Common myeloid progenitor, CD34-positive (primary cell): Measurements from ENCODE around the gene FBXW9.
"Not testable (repeated sequence)": the region's sequence is repeated elsewhere in the genome, so short reads cannot be mapped to it uniquely, and the experiment has no call there.

Source experiments
- CTCF ChIA-PET: fragments of 350-600 bp; sonication (Branson Sonifier 250); formaldehyde crosslinking; loops from one replicate; lab custom pipeline; 2021; ENCODE audit warnings: antibody characterized with exemption; lab: Charles Lee
- POLR2A ChIA-PET: fragments of 350-600 bp; sonication (Branson Sonifier 250); formaldehyde crosslinking; loops from one replicate; lab custom pipeline; 2021; ENCODE audit warnings: antibody characterized with exemption; lab: Charles Lee
- DNase-seq, 3 donors: peaks; one replicate each; pipeline versions ENCODE4 v3.0.0 to v3.0.0-alpha.2; 2013
- H3K27ac ChIP-seq, 2 experiments: 1 replicate in 1 of 2; 2 replicates in 1 of 2; pipeline ENCODE4 v1.7.0; 2013; ENCODE audit warnings: inconsistent platforms in 2 of 2, low read length in 2 of 2, mild to moderate bottlenecking in 2 of 2, low read depth in 1 of 2, moderate library complexity in 1 of 2; ENCODE audit not compliant: severe bottlenecking in 2 of 2, insufficient read depth in 1 of 2, poor library complexity in 1 of 2
- H3K27me3 ChIP-seq, 5 experiments: replicated peaks in 2 of 5; 1 replicate in 3 of 5; 2 replicates in 2 of 5; pipeline versions ENCODE4 v1.6.1 to v1.7.0; 2013; ENCODE audit warnings: low read length in 4 of 5, mild to moderate bottlenecking in 2 of 5, moderate library complexity in 2 of 5, inconsistent platforms in 1 of 5; ENCODE audit not compliant: insufficient read depth in 5 of 5, control insufficient read depth in 4 of 5
- H3K36me3 ChIP-seq, 4 experiments: 1 replicate in 2 of 4; 2 replicates in 2 of 4; pipeline versions ENCODE4 v1.6.1 to v1.7.0; 2013; ENCODE audit warnings: low read length in 3 of 4, control low read depth in 1 of 4, mild to moderate bottlenecking in 1 of 4; ENCODE audit not compliant: control insufficient read depth in 4 of 4, insufficient read depth in 4 of 4
- H3K4me1 ChIP-seq, 4 experiments: 1 replicate in 3 of 4; 2 replicates in 1 of 4; pipeline versions ENCODE4 v1.6.1 to v1.7.1; 2013; ENCODE audit warnings: low read length in 3 of 4, mild to moderate bottlenecking in 3 of 4, control low read depth in 1 of 4, inconsistent platforms in 1 of 4, moderate library complexity in 1 of 4; ENCODE audit not compliant: control insufficient read depth in 4 of 4, insufficient read depth in 4 of 4; ENCODE audit errors: control extremely low read depth in 1 of 4
- H3K4me3 ChIP-seq, 7 experiments: 1 replicate in 4 of 7; 2 replicates in 3 of 7; pipeline versions ENCODE4 v1.5.1 to v1.7.0; 2013; ENCODE audit warnings: mild to moderate bottlenecking in 7 of 7, low read length in 6 of 7, moderate library complexity in 6 of 7, inconsistent platforms in 2 of 7, low read depth in 2 of 7, control low read depth in 1 of 7; ENCODE audit not compliant: insufficient read depth in 4 of 7, control insufficient read depth in 1 of 7; ENCODE audit errors: extremely low read depth in 1 of 7
- H3K9me3 ChIP-seq, 5 experiments: 1 replicate in 4 of 5; 2 replicates in 1 of 5; pipeline versions ENCODE4 v1.6.1 to v1.7.1; 2013; ENCODE audit warnings: low read length in 4 of 5, mild to moderate bottlenecking in 2 of 5, inconsistent platforms in 1 of 5, low read depth in 1 of 5, moderate library complexity in 1 of 5; ENCODE audit not compliant: control insufficient read depth in 4 of 5, insufficient read depth in 2 of 5; ENCODE audit errors: control extremely low read depth in 1 of 5
- WGBS: methylation state at CpG from one replicate; pipeline ENCODE4 v1.1.5; 2013; ENCODE audit not compliant: insufficient coverage; 5-methylcytosine and 5-hydroxymethylcytosine counted together

FBXW9 gene

GRCh38 chr19:12705654-12706331 lies 9.4 kb upstream of the FBXW9 start:
- Histone ChIP-seq H3K36me3 (peaks cover 20 to 87% (median 72%) of the 10 kb centered on the region in 4 experiments), H3K4me3 (no peak overlapping the region), H3K4me1 (no peaks in the 10 kb centered on the region), H3K9me3 (no peaks in the 10 kb centered on the region), H3K27me3 (no peaks in the 10 kb centered on the region), H3K27ac (no peak overlapping the region)
- 99% methylated on average over 24 of the region's 29 CpGs for WGBS
- ChIA-PET CTCF (interaction anchor here (1.4 to 3.2 kb wide), 2 partner anchors 11 to 60 kb away, joined by 5 to 13 read pairs; no protein-coding TSS in a partner anchor), POLR2A (no interaction called here)
- DNase-seq, result no peak

- no peak for DNase-seq
- H3K9me3 ChIP-seq, result no peaks in the 10 kb centered on the region
- peaks cover 18 to 87% (median 70%) of the 10 kb centered on the region in 4 experiments for H3K36me3 ChIP-seq
- CTCF ChIA-PET, result no interaction called here
- H3K4me3 ChIP-seq, result no peak overlapping the region
- H3K4me1 ChIP-seq, result no peaks in the 10 kb centered on the region
- WGBS, result 99% methylated on average over 11 of the region's 13 CpGs
- POLR2A ChIA-PET, result no interaction called here
- H3K27me3 ChIP-seq, result no peaks in the 10 kb centered on the region
- no peak overlapping the region for H3K27ac ChIP-seq
These were observed 8.7 kb upstream of the FBXW9 start for GRCh38 chr19:12705169-12705568.

GRCh38 chr19:12703046-12703445 lies 6.6 kb upstream of the FBXW9 start:
- Histone ChIP-seq H3K4me3 (no peak overlapping the region), H3K27ac (peak overlapping the region in 1 of 2 experiments; percentile 9), H3K9me3 (no peaks in the 10 kb centered on the region), H3K27me3 (no peaks in the 10 kb centered on the region), H3K4me1 (peaks cover 0 to 9% (median 4%) of the 10 kb centered on the region in 4 experiments), H3K36me3 (peaks cover 14 to 87% (median 65%) of the 10 kb centered on the region in 4 experiments)
- WGBS, result 87% methylated on average over 8 of the region's 9 CpGs
- ChIA-PET CTCF (interaction anchor here (0.7 to 1.5 kb wide), 3 partner anchors 14 to 54 kb away, joined by 3 to 4 read pairs (median 3); no protein-coding TSS in a partner anchor), POLR2A (interaction anchor here (0.5 kb wide), 1 partner anchor 40 kb away, joined by 3 read pairs; no protein-coding TSS in a partner anchor)
- peak; percentile 78 to 89 (median 89) for DNase-seq

GRCh38 chr19:12701596-12702282 lies 5.3 kb upstream of the FBXW9 start:
- ChIA-PET CTCF (no interaction called here), POLR2A (no interaction called here)
- Histone ChIP-seq H3K36me3 (peaks cover 13 to 81% (median 59%) of the 10 kb centered on the region in 4 experiments), H3K4me3 (no peak overlapping the region), H3K9me3 (no peaks in the 10 kb centered on the region), H3K4me1 (peaks cover 5 to 22% (median 15%) of the 10 kb centered on the region in 4 experiments), H3K27ac (no peak overlapping the region), H3K27me3 (no peaks in the 10 kb centered on the region)
- no peak for DNase-seq
- WGBS, result 96% methylated on average over 32 of the region's 33 CpGs

- POLR2A ChIA-PET, result no interaction called here
These were observed 1.7 kb upstream of the FBXW9 start for GRCh38 chr19:12698138-12698537.

GRCh38 chr19:12697425-12697824 lies 994 bp upstream of the FBXW9 start:
- POLR2A ChIA-PET, DNase-seq, H3K27me3 ChIP-seq, H3K9me3 ChIP-seq: not testable (repeated sequence)
- H3K36me3 ChIP-seq, result peaks cover 9 to 48% (median 24%) of the 10 kb centered on the region in 4 experiments
- H3K4me1 ChIP-seq, result peaks cover 7 to 43% (median 32%) of the 10 kb centered on the region in 4 experiments
- peak overlapping the region; percentile 68 to 87 for H3K27ac ChIP-seq
- CTCF ChIA-PET, result interaction anchor here (0.9 to 3.5 kb wide), 5 partner anchors 13 to 35 kb away, joined by 3 to 27 read pairs (median 4); no protein-coding TSS in a partner anchor
- H3K4me3 ChIP-seq, result peak overlapping the region in 5 of 7 experiments; percentile 82 to 93 (median 85)
- WGBS, result 97% methylated on average over 21 of the region's 22 CpGs

More at GRCh38 chr19:12698138-12698537, 1.7 kb upstream of the FBXW9 start:
- peaks cover 7 to 43% (median 32%) of the 10 kb centered on the region in 4 experiments for H3K4me1 ChIP-seq
- no peaks in the 10 kb centered on the region for H3K27me3 ChIP-seq
- DNase-seq, result peak in 1 of 3 donors; percentile 9
- no peaks in the 10 kb centered on the region for H3K9me3 ChIP-seq
- H3K36me3 ChIP-seq, result peaks cover 9 to 49% (median 31%) of the 10 kb centered on the region in 4 experiments
- 71% methylated on average over 3 of the region's 6 CpGs for WGBS
- H3K4me3 ChIP-seq, result no peak overlapping the region
- peak overlapping the region in 1 of 2 experiments; percentile 43 for H3K27ac ChIP-seq
- CTCF ChIA-PET, result interaction anchor here (0.7 to 3.5 kb wide), 4 partner anchors 17 to 62 kb away, joined by 3 to 27 read pairs (median 4); no protein-coding TSS in a partner anchor
